Mesothelial cell of epicardium (in vitro differentiated cells): ENCODE measurements around the gene LRRC40. TPM values are rescaled to one million over a fixed set of nuclear protein-coding genes. Genes with fewer than 3 reads are reported as not detected.

Experiments
- DNase-seq, 2 experiments: peaks; one replicate each; pipeline ENCODE4 v3.0.0; 2021; ENCODE audit warnings: low spot score in 2 of 2; ENCODE audit not compliant: unreplicated experiment in 2 of 2
- H3K27ac Mint-ChIP-seq: 2 replicates; pipeline ENCODE4 v1.8.0; 2021; ENCODE audit warnings: mixed read lengths
- H3K27me3 Mint-ChIP-seq: 2 replicates; pipeline ENCODE4 v1.8.0; 2021; ENCODE audit warnings: low read depth, mixed read lengths
- H3K36me3 Mint-ChIP-seq: 2 replicates; pipeline ENCODE4 v1.8.0; 2021; ENCODE audit warnings: mixed read lengths
- H3K4me1 Mint-ChIP-seq: 2 replicates; pipeline ENCODE4 v1.8.0; 2021; ENCODE audit warnings: mixed read lengths
- H3K4me3 Mint-ChIP-seq: 2 replicates; pipeline ENCODE4 v1.8.0; 2021; ENCODE audit warnings: mild to moderate bottlenecking, moderate library complexity, mixed read lengths
- H3K9me3 Mint-ChIP-seq: 2 replicates; pipeline ENCODE4 v1.8.0; 2021; ENCODE audit warnings: mixed read lengths
- CTCF ChIP-seq: fragments of 200-600 bp; sonication (generic); IDR thresholded peaks from one replicate; pipeline ENCODE4 v1.5.0; 2021; ENCODE audit warnings: antibody characterized with exemption; ENCODE audit not compliant: unreplicated experiment
- total RNA-seq: library from RNA; stranded (reverse); gene quantifications from 3 replicates; pipeline ENCODE4 v1.2.1, GENCODE V29; 2021

Gene LRRC40
- total RNA-seq, 1 donor from 2014 or later: 17.9 TPM

GRCh38 chr1:70221238-70222121 is 16.1 kb upstream of the LRRC40 start, which contains the start of gene SRSF11:
Gene SRSF11 (plus strand): TSS chr1:70221380. CDS start chr1:70221637, 257 bp downstream.
- Mint-ChIP-seq H3K36me3 (peaks cover 18% of the 10 kb centered on the region), H3K4me1 (peaks cover 40% of the 10 kb centered on the region), H3K4me3 (peak within 1 kb of the TSS; percentile 91), H3K9me3 (no peaks in the 10 kb centered on the region), H3K27me3 (no peaks in the 10 kb centered on the region), H3K27ac (peak within 1 kb of the TSS; percentile 96)
- peak; percentile 92 to 97 for DNase-seq
- no peak for TF ChIP-seq CTCF

GRCh38 chr1:70220517-70221237 is 15.3 kb upstream of the LRRC40 start:
- no peak for DNase-seq
- Mint-ChIP-seq H3K27ac (peak overlapping the region; percentile 96), H3K27me3 (no peaks in the 10 kb centered on the region), H3K9me3 (no peaks in the 10 kb centered on the region), H3K36me3 (peaks cover 18% of the 10 kb centered on the region), H3K4me3 (peak overlapping the region; percentile 91), H3K4me1 (peaks cover 36% of the 10 kb centered on the region)
- no peak for TF ChIP-seq CTCF

- Mint-ChIP-seq H3K27ac (peak overlapping the region; percentile 77), H3K4me1 (peaks cover 36% of the 10 kb centered on the region), H3K36me3 (peaks cover 18% of the 10 kb centered on the region), H3K9me3 (no peaks in the 10 kb centered on the region), H3K4me3 (peak overlapping the region; percentile 41), H3K27me3 (no peaks in the 10 kb centered on the region)
- no peak for TF ChIP-seq CTCF
- DNase-seq: no peak
Measured at GRCh38 chr1:70220015-70220414, 14.6 kb upstream of the LRRC40 start.

- Mint-ChIP-seq H3K4me1 (peaks cover 13% of the 10 kb centered on the region), H3K27me3 (no peaks in the 10 kb centered on the region), H3K9me3 (no peaks in the 10 kb centered on the region), H3K36me3 (peaks cover 2% of the 10 kb centered on the region), H3K4me3 (no peak overlapping the region), H3K27ac (no peak overlapping the region)
- DNase-seq: no peak
- no peak for TF ChIP-seq CTCF
Measured at GRCh38 chr1:70211541-70211940, 6.2 kb upstream of the LRRC40 start.

- Mint-ChIP-seq H3K4me3 (no peak overlapping the region), H3K4me1 (peaks cover 19% of the 10 kb centered on the region), H3K27me3 (no peaks in the 10 kb centered on the region), H3K9me3 (no peaks in the 10 kb centered on the region), H3K36me3 (peaks cover 2% of the 10 kb centered on the region), H3K27ac (no peak overlapping the region)
- no peak for DNase-seq
- no peak for TF ChIP-seq CTCF
Measured at GRCh38 chr1:70210820-70211219, 5.4 kb upstream of the LRRC40 start.
